ENCODE measurements around the gene ITGB2.
A peak's percentile ranks its signal among the peaks of the same experiment; 100 is the strongest.

The ITGB2 gene

DNA sequence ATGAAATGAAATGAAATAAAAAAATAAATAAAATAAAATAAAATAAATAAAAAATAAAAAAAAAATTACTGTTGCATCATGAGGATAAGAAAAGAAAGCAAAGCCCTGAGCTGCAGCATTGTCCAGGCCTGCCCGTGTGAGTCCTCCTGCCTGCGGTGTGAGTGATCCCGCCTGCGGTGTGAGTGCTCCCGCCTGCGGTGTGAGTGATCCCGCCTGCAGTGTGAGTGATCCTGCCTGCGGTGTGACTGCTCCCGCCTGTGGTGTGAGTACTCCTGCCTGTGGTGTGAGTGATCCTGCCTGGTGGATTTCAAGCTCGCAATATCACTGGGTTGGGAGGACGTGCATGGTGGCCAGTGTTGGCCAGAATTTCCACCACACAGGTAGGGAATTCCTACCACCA lies 24.8 kb downstream of the ITGB2 start:
- DNase-seq (ENCODE audit: low spot score), result no peak
- TF ChIP-seq, protein P1, sequence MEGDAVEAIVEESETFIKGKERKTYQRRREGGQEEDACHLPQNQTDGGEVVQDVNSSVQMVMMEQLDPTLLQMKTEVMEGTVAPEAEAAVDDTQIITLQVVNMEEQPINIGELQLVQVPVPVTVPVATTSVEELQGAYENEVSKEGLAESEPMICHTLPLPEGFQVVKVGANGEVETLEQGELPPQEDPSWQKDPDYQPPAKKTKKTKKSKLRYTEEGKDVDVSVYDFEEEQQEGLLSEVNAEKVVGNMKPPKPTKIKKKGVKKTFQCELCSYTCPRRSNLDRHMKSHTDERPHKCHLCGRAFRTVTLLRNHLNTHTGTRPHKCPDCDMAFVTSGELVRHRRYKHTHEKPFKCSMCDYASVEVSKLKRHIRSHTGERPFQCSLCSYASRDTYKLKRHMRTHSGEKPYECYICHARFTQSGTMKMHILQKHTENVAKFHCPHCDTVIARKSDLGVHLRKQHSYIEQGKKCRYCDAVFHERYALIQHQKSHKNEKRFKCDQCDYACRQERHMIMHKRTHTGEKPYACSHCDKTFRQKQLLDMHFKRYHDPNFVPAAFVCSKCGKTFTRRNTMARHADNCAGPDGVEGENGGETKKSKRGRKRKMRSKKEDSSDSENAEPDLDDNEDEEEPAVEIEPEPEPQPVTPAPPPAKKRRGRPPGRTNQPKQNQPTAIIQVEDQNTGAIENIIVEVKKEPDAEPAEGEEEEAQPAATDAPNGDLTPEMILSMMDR (IDR thresholded peaks at IDR 0.05; ENCODE audit: extremely low read depth, missing control alignments), result no peak

DNA sequence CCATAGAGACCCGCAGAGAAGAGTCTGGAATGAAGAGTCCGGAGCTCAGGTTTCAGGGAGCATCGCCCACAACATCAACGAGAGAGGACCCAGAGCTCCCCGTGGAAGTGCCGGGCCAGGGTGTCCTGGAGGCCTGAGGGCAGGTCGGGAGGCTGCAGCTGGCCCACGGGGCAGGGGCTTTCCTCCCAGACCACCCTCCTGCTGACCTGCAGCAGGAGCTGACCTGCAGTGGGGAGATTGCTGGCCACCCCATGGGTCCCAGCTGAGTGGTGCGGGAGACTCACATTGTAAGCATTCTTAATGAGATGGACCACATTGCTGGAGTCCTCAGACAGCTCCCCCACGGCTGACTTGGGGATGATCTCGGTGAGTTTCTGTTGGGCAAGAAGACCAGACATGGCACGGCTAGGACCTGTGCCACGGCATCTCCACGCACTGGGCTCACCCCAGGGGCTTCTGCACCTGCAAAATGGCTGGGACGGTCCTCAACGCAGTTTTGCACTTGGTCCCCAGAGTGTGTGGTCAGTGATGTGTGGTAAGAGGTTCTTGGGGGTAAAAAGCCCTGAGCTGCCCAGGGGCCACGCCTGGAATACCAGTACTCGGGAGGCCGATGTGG lies 25.9 kb downstream of the ITGB2 start:
- DNase-seq (ENCODE audit: low spot score), result no peak
- TF ChIP-seq, protein P1 (IDR thresholded peaks at IDR 0.05; ENCODE audit: extremely low read depth, missing control alignments), result no peak

DNA sequence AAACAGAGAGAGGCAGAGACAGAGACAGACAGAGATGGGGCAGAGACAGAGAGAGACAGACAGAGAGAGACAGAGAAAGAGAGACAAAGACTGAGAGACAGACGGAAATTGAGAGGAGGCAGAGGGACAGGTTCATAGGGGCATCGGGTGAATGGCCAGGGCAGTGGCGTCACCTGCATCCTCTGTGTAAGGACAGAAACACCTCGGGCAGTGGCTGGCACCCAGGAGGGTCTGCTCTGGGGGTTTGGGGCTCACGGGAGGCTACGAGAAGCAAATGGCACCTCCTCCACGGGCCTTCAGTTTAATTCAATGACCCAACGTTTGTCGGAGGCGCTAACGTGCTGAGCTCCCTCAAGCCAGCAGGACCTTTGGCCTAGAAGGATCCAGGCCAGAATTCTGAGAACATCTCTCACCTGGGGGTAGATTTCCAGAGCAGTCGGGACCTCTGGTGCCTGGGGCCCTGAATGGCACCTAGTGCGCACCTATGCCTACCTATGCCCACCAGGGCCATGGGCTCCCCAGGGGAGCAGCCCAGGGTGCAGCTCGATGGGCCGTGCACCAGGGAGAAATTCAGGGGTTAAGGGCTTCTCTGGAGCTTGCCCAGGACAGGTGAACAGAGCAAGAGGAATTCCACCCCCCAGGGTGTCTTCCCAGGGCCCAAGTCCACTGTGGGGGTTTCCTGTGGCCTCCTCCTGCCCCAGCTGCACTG lies 26.6 kb downstream of the ITGB2 start:
- DNase-seq (ENCODE audit: low spot score), result no peak
- TF ChIP-seq, protein P1 (IDR thresholded peaks at IDR 0.05; ENCODE audit: extremely low read depth, missing control alignments), result no peak

DNA sequence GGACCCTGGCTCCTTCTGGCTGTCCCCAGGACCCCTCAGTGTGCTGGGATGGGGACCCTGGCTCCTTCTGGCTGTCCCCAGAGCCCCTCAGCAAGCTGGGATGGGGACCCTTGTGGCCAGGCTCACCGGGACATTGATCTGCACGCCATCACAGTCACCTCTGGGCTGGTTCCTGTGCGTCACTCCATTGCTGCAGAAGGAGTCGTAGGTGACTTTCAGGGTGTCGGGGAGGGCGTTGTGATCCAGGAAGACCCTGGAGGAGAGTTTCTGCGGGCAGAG lies 27.5 kb downstream of the ITGB2 start:
- no peak for DNase-seq (ENCODE audit: low spot score)
- TF ChIP-seq, protein P1 (IDR thresholded peaks at IDR 0.05; ENCODE audit: extremely low read depth, missing control alignments), result no peak

DNA sequence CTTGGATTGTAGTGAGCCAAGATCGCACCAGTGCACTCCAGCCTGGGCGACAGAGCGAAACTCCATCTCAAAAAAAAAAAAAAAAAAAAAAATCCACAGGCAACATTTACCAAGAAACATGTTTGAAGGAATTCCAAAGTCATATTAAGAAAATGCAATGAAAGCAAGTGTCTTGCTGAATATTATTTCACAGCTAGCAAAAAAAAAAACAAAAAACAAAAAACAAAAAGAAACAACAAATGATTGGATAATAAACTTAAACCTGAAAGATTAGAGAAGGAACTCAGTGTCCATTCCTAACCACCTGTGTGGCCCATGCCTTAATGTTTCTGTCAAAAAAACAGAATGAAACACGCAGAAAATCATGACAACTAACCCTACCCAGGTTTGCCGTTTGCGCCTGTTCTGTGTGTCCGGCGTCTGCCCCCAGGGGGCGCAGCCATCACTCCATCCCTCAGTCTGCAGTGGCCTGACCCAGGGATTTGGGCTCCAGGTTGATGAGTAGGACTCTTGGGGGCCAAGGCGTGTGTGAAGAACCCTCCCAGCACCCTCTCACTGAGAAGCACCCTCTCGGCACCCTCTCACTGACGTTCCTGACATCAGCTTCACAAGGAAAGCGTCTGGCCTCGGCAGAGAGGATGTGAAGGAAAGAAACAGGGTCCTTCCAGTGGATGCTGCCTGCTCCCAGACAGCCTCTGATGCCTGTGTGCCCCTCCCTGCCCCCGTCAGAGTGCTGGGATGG lies 28.0 kb downstream of the ITGB2 start:
- TF ChIP-seq, protein P1 (IDR thresholded peaks at IDR 0.05; ENCODE audit: extremely low read depth, missing control alignments), result peak; percentile 86
- DNase-seq (ENCODE audit: low spot score), result peak; percentile 84

DNA sequence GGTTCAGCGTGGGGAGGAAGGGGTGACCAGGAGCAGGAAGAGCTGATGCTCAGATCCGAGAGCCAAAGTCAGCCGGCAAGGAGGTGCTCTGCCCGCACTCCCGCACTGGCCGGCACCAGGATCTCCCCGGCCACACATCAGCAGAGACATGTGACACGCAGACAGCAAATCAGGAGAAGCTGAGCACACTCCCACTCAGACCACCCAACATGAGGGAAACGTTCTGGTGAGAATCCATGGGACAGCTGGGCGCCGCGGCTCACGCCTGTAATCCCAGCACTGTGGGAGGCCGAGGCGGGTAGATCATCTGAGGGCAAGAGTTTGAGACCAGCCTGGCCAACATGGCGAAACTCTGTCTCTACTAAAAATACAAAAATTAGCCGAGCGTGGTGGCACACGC lies 28.6 kb downstream of the ITGB2 start:
- TF ChIP-seq, protein P1 (IDR thresholded peaks at IDR 0.05; ENCODE audit: extremely low read depth, missing control alignments), result no peak
- DNase-seq (ENCODE audit: low spot score), result no peak

DNA sequence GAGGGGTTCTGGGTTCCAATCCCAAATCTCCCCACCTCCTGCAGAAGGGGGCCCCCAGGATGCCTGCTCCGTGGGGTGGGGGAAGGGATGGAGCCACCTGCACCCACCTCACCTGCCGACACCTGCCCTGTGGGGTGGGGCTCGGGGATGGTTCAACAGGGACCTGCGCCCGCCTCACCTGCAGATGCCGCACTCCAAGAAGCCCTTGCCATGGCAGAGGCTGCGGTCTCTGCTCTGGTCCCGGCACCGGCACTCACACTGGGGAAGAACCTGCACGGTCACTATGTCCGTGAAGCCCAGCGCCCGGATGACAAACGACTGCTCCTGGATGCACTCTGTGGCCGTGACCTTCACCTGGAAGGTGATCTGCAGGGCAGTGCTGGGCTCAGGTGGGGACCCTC lies 29.1 kb downstream of the ITGB2 start:
- DNase-seq (ENCODE audit: low spot score), result no peak
- TF ChIP-seq, protein P1 (IDR thresholded peaks at IDR 0.05; ENCODE audit: extremely low read depth, missing control alignments), result no peak

All from GM20000 (cell line).